ENCODE measurements around the gene PYY.

The PYY gene

GRCh38 chr17:43958748-43959352, 5.1 kb upstream of the PYY start:
- Histone ChIP-seq H3K9ac (ENCODE audit: low read depth, low read length) (no peak overlapping the region), H3K4me1 (ENCODE audit: control insufficient read depth, insufficient read depth, low read length) (peaks cover 15% of the 10 kb centered on the region), H3K4me2 (ENCODE audit: low read length) (no peak overlapping the region), H3K36me3 (ENCODE audit: insufficient read depth, low read length) (no peaks in the 10 kb centered on the region), H3K27me3 (ENCODE audit: control insufficient read depth, insufficient read depth, low read length) (peaks cover 41% of the 10 kb centered on the region), H3K9me3 (replicated peaks; ENCODE audit: low read length) (no peaks in the 10 kb centered on the region), H3K4me3 (ENCODE audit: low read length) (no peak overlapping the region)

- Histone ChIP-seq H3K27me3 (ENCODE audit: control insufficient read depth, insufficient read depth, low read length) (peaks cover 52% of the 10 kb centered on the region), H3K4me1 (ENCODE audit: control insufficient read depth, insufficient read depth, low read length) (peaks cover 15% of the 10 kb centered on the region), H3K36me3 (ENCODE audit: insufficient read depth, low read length) (no peaks in the 10 kb centered on the region), H3K4me3 (ENCODE audit: low read length) (no peak overlapping the region), H3K9ac (ENCODE audit: low read depth, low read length) (no peak overlapping the region), H3K9me3 (replicated peaks; ENCODE audit: low read length) (peaks cover 4% of the 10 kb centered on the region), H3K4me2 (ENCODE audit: low read length) (no peak overlapping the region)
Measured at GRCh38 chr17:43956222-43956621, 2.5 kb upstream of the PYY start.

- Histone ChIP-seq H3K4me3 (ENCODE audit: low read length) (peak overlapping the region; percentile 13), H3K27me3 (ENCODE audit: control insufficient read depth, insufficient read depth, low read length) (peaks cover 68% of the 10 kb centered on the region), H3K9ac (ENCODE audit: low read depth, low read length) (no peak overlapping the region), H3K4me1 (ENCODE audit: control insufficient read depth, insufficient read depth, low read length) (no peaks in the 10 kb centered on the region), H3K4me2 (ENCODE audit: low read length) (peak overlapping the region; percentile 41), H3K9me3 (replicated peaks; ENCODE audit: low read length) (peaks cover 4% of the 10 kb centered on the region), H3K36me3 (ENCODE audit: insufficient read depth, low read length) (no peaks in the 10 kb centered on the region)
Measured at GRCh38 chr17:43952724-43953666, 745 bp downstream of the PYY start.

- peak overlapping the region; percentile 13 for H3K4me3 ChIP-seq (ENCODE audit: low read length)
- H3K36me3 ChIP-seq (ENCODE audit: insufficient read depth, low read length) = no peaks in the 10 kb centered on the region
- peaks cover 4% of the 10 kb centered on the region for H3K9me3 ChIP-seq (replicated peaks; ENCODE audit: low read length)
- H3K4me1 ChIP-seq (ENCODE audit: control insufficient read depth, insufficient read depth, low read length) = no peaks in the 10 kb centered on the region
- peak overlapping the region; percentile 41 for H3K4me2 ChIP-seq (ENCODE audit: low read length)
- peaks cover 68% of the 10 kb centered on the region for H3K27me3 ChIP-seq (ENCODE audit: control insufficient read depth, insufficient read depth, low read length)
- no peak overlapping the region for H3K9ac ChIP-seq (ENCODE audit: low read depth, low read length)
Measured at GRCh38 chr17:43952351-43952723, 1.4 kb downstream of the PYY start.

- Histone ChIP-seq H3K36me3 (ENCODE audit: insufficient read depth, low read length) (no peaks in the 10 kb centered on the region), H3K4me1 (ENCODE audit: control insufficient read depth, insufficient read depth, low read length) (no peaks in the 10 kb centered on the region), H3K4me2 (ENCODE audit: low read length) (no peak overlapping the region), H3K9ac (ENCODE audit: low read depth, low read length) (no peak overlapping the region), H3K4me3 (ENCODE audit: low read length) (no peak overlapping the region), H3K27me3 (ENCODE audit: control insufficient read depth, insufficient read depth, low read length) (peaks cover 68% of the 10 kb centered on the region), H3K9me3 (replicated peaks; ENCODE audit: low read length) (peaks cover 4% of the 10 kb centered on the region)
Measured at GRCh38 chr17:43951750-43952149, 2.0 kb downstream of the PYY start.

- H3K36me3 ChIP-seq (ENCODE audit: insufficient read depth, low read length) = no peaks in the 10 kb centered on the region
- H3K4me3 ChIP-seq (ENCODE audit: low read length) = no peak overlapping the region
- H3K9me3 ChIP-seq (replicated peaks; ENCODE audit: low read length) = peaks cover 4% of the 10 kb centered on the region
- no peak overlapping the region for H3K9ac ChIP-seq (ENCODE audit: low read depth, low read length)
- peaks cover 58% of the 10 kb centered on the region for H3K27me3 ChIP-seq (ENCODE audit: control insufficient read depth, insufficient read depth, low read length)
- H3K4me2 ChIP-seq (ENCODE audit: low read length) = no peak overlapping the region
- H3K4me1 ChIP-seq (ENCODE audit: control insufficient read depth, insufficient read depth, low read length) = no peaks in the 10 kb centered on the region
Measured at GRCh38 chr17:43950554-43950953, 3.2 kb downstream of the PYY start.

- Histone ChIP-seq H3K4me1 (ENCODE audit: control insufficient read depth, insufficient read depth, low read length) (no peaks in the 10 kb centered on the region), H3K4me3 (ENCODE audit: low read length) (no peak overlapping the region), H3K4me2 (ENCODE audit: low read length) (no peak overlapping the region), H3K9ac (ENCODE audit: low read depth, low read length) (no peak overlapping the region), H3K9me3 (replicated peaks; ENCODE audit: low read length) (peaks cover 4% of the 10 kb centered on the region), H3K27me3 (ENCODE audit: control insufficient read depth, insufficient read depth, low read length) (peaks cover 50% of the 10 kb centered on the region), H3K36me3 (ENCODE audit: insufficient read depth, low read length) (no peaks in the 10 kb centered on the region)
Measured at GRCh38 chr17:43949781-43950180, 4.0 kb downstream of the PYY start.

GRCh38 chr17:43946781-43947180, 7.0 kb downstream of the PYY start:
- Histone ChIP-seq H3K36me3 (ENCODE audit: insufficient read depth, low read length) (no peaks in the 10 kb centered on the region), H3K9me3 (replicated peaks; ENCODE audit: low read length) (no peaks in the 10 kb centered on the region), H3K4me2 (ENCODE audit: low read length) (no peak overlapping the region), H3K9ac (ENCODE audit: low read depth, low read length) (no peak overlapping the region), H3K27me3 (ENCODE audit: control insufficient read depth, insufficient read depth, low read length) (peaks cover 21% of the 10 kb centered on the region), H3K4me1 (ENCODE audit: control insufficient read depth, insufficient read depth, low read length) (no peaks in the 10 kb centered on the region), H3K4me3 (ENCODE audit: low read length) (no peak overlapping the region)

- Histone ChIP-seq H3K9me3 (replicated peaks; ENCODE audit: low read length) (no peaks in the 10 kb centered on the region), H3K9ac (ENCODE audit: low read depth, low read length) (no peak overlapping the region), H3K27me3 (ENCODE audit: control insufficient read depth, insufficient read depth, low read length) (peaks cover 12% of the 10 kb centered on the region), H3K4me3 (ENCODE audit: low read length) (no peak overlapping the region), H3K4me1 (ENCODE audit: control insufficient read depth, insufficient read depth, low read length) (no peaks in the 10 kb centered on the region), H3K4me2 (ENCODE audit: low read length) (no peak overlapping the region), H3K36me3 (ENCODE audit: insufficient read depth, low read length) (no peaks in the 10 kb centered on the region)
Measured at GRCh38 chr17:43945074-43945829, 8.5 kb downstream of the PYY start.

- Histone ChIP-seq H3K4me3 (ENCODE audit: low read length) (no peak within 1 kb of the TSS), H3K36me3 (ENCODE audit: insufficient read depth, low read length) (no peaks in the 10 kb centered on the region), H3K4me1 (ENCODE audit: control insufficient read depth, insufficient read depth, low read length) (peaks cover 5% of the 10 kb centered on the region), H3K4me2 (ENCODE audit: low read length) (no peak within 1 kb of the TSS), H3K9ac (ENCODE audit: low read depth, low read length) (no peak within 1 kb of the TSS), H3K27me3 (ENCODE audit: control insufficient read depth, insufficient read depth, low read length) (peaks cover 25% of the 10 kb centered on the region), H3K9me3 (replicated peaks; ENCODE audit: low read length) (no peaks in the 10 kb centered on the region)
Measured at GRCh38 chr17:43942051-43942685, 11.6 kb downstream of the PYY start, which contains the start of gene PPY. PPY (minus strand) TSS chr17:43942476; CDS start chr17:43941654, 822 bp downstream.

- Histone ChIP-seq H3K9ac (ENCODE audit: low read depth, low read length) (no peak overlapping the region), H3K4me2 (ENCODE audit: low read length) (no peak overlapping the region)
Measured at GRCh38 chr17:43940630-43941029, 13.1 kb downstream of the PYY start.

More at GRCh38 chr17:43940630-43941029, 13.1 kb downstream of the PYY start:
- H3K9me3 ChIP-seq (replicated peaks; ENCODE audit: low read length) = no peaks in the 10 kb centered on the region
- peaks cover 25% of the 10 kb centered on the region for H3K27me3 ChIP-seq (ENCODE audit: control insufficient read depth, insufficient read depth, low read length)
- peaks cover 5% of the 10 kb centered on the region for H3K4me1 ChIP-seq (ENCODE audit: control insufficient read depth, insufficient read depth, low read length)
- no peaks in the 10 kb centered on the region for H3K36me3 ChIP-seq (ENCODE audit: insufficient read depth, low read length)
- H3K4me3 ChIP-seq (ENCODE audit: low read length) = no peak overlapping the region
